ENCODE results near the gene TSPOAP1.

TSPOAP1 gene

DNA sequence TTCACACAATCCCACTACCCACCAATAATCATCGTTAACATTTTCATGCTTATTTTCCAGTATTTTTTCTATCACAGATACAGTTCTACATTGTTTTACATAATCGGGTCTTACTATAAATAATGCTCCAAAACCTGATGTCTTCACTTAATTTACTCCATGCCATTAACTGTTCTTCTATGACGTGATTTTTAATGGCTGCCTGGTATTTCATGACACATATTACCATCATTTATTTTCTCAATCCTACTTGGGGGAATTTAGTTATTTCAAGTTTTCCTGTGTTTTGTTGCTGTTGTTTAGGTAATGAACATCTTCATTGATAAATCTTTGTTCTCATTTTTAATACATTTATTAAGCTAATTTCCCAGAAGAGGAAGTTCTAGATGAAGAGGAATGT lies 75.5 kb downstream of the TSPOAP1 start:
- DNase-seq (ENCODE audit: low spot score) = no peak

DNA sequence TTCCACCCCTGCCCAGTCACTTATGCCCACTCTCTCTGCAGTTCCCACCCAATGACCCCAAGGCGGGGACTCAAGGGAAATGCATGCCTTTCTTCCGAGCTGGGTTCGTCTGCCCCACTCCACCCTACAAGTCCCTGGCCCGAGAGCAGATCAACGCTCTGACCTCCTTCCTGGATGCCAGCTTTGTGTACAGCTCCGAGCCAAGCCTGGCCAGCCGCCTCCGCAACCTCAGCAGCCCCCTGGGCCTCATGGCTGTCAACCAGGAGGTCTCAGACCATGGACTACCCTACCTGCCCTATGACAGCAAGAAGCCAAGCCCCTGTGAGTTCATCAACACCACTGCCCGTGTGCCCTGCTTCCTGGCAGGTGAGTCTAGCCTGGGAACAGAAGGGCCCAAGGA lies 76.5 kb downstream of the TSPOAP1 start:
- DNase-seq (ENCODE audit: low spot score) = no peak

Measured in CD4-positive, alpha-beta T cell treated with Interleukin-6 at 100 ng/mL for 8 hours (primary cell).